NCI-H2227 (cell line): ENCODE measurements around the gene ZBTB46.
A peak's percentile ranks its signal among the peaks of the same experiment; 100 is the strongest.
"Not testable (repeated sequence)": the region's sequence is repeated elsewhere in the genome, so short reads cannot be mapped to it uniquely, and the experiment has no call there.

ENCODE experiments used
- DNase-seq: peaks from one replicate; lab custom pipeline; 2025; ENCODE audit not compliant: unreplicated experiment; lab: John Stamatoyannopoulos, UW

ZBTB46 gene

GRCh38 chr20:63736893-63737694 lies 94.0 kb downstream of the ZBTB46 start:
- DNase-seq, result no peak

DNA sequence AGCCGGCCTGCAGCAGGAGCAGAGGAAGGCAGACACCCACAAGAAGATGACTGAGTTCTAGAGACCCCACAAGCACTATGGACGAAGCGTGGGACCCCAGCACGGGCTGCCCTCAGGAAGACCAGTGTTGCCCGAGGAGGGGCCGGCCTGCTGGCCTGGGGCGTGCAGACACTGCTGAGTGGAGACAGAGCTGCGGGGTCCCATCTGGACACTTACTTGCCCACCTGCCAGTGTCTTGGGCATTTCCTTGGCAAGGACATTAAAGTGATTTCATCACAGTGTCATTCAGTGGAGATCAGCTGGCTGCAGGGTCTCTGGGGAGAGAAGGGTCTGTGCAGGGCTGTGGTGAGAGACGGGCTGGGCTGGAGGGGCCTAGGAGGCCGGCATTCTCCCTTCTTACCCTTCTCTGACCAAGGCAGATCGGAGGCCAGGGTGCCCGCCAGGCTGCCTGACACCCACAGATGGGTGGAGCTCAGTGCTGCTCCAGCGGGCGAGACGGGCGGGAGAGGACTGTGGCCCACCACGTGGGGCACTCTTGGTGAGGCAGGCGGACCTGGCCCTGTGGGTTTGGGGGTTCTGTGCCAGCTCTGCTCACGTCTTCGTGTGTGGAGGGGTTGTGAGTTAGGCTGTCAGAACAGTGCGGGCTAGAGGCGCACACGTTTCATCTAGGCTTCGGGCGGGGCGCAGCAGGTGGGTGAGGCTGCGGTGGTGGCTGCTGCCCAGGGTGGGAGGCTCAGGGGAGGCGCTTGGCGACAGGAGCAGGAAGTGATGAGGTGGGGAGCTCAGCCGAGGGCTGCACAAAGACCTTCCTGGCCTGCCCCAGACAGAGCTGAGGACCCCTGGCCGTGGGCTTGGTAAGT lies 95.0 kb downstream of the ZBTB46 start, which contains the start of gene LIME1:
TSS of gene LIME1 (plus strand) at position 806 of the 860 bp plus-strand sequence. CDS start 886 bp downstream, outside the sequence.
- DNase-seq, result no peak

DNA sequence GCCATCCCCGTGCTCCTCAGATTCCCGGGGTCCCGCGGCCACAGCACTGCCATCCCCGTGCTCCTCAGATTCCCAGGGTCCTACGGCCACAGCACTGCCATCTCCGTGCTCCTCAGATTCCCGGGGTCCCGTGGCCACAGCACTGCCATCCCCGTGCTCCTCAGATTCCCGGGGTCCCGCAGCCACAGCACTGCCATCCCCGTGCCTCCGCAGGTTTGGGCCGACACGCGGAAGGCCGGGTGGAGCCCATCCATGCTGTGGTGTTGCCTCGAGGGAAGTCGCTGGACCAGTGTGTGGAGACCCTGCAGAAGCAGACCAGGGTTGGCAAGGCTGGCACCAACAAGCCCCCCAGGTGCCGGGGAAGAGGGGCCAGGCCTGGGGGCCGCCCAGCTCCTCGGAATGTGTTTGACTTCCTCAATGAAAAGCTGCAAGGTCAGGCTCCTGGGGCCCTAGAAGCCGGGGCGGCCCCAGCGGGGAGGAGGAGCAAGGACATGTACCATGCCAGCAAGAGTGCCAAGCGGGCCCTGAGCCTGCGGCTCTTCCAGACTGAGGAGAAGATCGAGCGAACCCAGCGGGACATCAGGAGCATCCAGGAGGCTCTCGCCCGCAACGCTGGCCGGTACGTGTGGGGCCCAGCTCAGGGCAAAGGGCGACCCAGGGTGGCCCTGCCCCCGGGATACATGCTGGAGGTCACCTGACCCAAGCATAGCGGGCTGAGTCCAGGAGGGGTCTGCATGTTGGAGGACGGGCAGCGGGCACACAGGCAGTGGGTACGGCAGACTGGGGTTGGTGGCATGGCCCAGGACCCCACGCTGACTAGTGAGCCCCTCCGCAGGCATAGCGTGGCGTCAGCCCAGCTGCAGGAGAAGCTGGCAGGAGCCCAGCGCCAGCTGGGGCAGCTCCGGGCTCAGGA lies 95.9 kb downstream of the ZBTB46 start:
- no peak for DNase-seq

GRCh38 chr20:63734111-63734945 lies 96.7 kb downstream of the ZBTB46 start:
- DNase-seq, result no peak

DNA sequence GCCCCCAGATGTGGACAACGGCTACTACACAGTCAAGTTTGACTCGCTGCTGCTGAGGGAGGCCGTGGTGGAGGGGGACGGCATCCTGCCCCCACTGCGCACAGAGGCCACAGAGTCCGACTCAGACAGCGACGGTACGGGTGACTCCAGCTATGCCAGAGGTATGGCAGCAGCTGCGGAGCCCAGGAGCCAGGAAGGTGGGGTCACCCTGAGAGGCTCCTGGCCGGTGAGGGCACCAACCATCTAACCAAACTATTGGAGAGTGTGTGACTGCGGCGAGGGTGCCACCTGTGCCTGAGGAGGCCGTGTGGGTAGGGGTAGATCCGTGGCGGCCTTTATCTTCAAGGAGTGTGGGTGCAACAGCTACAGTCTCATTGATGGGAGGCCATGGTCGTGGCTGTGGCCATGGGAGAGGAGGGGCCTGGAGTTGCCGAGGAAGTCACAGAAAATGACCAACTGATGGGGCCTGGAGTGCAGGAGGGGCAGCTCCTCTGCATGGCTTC lies 97.4 kb downstream of the ZBTB46 start:
- no peak for DNase-seq

DNA sequence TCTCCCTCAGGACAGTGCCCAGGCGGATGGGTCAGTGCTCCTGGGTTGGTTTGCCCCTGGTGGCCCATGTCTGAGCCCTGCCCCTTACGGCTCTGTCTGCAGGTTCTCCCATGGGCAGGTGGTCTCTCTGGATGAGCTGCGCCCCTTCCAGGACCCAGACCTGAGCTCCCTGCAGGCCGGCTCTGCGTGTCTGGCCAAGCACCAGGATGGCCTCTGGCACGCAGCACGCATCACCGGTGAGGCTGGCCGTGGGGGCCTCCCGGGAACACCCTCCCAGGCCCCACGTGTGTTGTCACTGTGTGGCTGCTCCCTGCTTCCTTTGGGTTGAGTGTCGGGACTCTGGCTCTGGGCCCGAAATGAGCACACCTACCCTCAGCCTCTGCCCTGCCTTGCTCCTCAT lies 97.9 kb downstream of the ZBTB46 start:
- DNase-seq, result no peak

- DNase-seq, result no peak
These were observed 98.7 kb downstream of the ZBTB46 start for GRCh38 chr20:63732118-63733095.

- no peak for DNase-seq
These were observed 99.7 kb downstream of the ZBTB46 start for GRCh38 chr20:63731410-63731809.

DNA sequence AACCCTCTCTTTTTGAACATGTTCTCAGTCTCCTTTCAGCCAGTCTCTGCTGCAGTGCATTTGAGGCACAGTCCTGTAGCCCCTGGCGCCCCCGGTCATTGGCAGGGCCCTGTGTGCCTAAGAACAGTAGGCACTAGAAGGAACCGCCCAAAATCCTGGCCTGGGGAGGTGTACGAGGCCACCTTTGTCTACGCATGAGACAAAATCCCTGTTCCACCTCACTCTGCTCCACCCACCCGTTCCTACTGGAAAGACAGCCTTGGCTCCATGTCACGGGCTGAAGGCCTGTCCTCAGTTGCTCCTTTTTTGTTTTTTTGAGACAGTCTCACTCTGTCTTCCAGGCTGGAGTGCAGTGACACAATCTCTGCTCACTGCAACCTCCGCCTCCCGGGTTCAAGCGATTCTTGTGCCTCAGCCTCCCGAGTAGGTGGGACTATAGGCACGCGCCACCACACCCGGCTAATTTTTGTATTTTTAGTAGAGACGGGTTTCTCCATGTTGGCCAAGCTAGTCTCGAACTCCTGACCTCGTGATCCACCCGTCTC lies 100.8 kb downstream of the ZBTB46 start:
- not testable (repeated sequence) for DNase-seq

- DNase-seq, result not testable (repeated sequence)
These were observed 108.0 kb downstream of the ZBTB46 start for GRCh38 chr20:63722967-63723622.

- DNase-seq, result no peak
These were observed 112.1 kb downstream of the ZBTB46 start for GRCh38 chr20:63718996-63719395.

DNA sequence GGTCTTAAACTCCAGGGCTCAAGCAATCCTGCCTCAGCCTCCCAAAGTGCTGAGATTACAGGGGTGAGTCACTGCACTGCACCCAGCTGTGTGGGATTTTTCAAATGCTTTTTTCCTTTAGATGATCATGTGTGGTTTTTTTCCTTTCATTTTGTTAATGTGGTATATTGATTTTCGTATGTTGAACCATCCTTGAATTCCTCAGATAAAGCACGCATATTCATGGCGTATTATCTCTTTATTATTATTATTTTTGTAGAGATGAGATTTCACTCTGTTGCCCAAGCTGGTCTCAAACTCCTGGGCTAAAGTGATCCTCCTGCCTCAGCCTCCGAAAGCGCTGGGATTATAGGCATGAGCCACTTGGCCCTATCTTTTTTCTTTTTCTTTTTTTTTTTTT lies 116.2 kb downstream of the ZBTB46 start:
- no peak for DNase-seq

- DNase-seq, result no peak
These were observed 118.9 kb downstream of the ZBTB46 start for GRCh38 chr20:63712191-63712590.

DNA sequence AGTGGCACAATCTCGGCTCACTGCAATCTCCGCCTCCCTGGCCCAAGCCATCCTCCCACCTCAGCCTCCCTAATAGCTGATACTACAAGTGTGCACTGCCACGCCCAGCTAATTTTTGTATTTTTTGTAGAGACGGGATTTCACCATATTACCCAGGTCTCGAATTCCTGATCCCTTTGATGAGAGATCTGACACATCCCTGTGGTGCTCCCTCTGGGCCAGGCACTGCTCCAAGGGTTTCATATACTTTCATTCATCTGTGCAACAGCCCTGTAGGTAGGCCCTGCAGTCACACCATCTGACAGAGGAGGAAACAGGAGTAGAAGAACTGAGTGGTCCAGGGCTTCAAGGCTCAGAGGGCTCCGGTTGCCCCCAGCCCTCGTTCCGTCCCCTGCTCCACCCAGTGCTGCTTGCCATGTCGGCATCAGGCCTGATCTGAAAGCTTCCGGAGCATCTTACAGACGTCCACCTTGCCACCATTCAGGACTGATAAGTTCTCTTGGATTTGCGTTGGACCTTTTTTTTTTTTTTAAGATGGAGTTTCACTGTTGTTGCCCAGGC lies 119.9 kb downstream of the ZBTB46 start:
- no peak for DNase-seq

DNA sequence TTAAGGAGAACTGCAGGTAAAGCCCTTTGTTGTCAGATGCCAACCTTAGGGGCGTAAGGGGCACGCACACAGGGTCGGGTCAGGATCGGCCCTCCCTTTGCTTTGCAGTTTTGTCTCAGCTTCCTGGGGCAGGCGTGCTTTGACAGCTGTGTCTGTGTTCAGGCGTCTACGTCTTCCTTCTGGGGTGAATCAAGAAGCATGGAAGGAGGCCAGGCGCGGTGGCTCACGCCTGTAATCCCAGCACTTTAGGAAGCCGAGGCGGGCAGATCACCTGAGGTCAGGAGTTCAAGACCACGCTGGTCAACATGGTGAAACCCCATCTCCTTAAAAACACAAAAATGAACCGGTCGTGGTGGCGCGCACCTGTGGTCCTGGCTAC lies 121.9 kb downstream of the ZBTB46 start:
- no peak for DNase-seq

DNA sequence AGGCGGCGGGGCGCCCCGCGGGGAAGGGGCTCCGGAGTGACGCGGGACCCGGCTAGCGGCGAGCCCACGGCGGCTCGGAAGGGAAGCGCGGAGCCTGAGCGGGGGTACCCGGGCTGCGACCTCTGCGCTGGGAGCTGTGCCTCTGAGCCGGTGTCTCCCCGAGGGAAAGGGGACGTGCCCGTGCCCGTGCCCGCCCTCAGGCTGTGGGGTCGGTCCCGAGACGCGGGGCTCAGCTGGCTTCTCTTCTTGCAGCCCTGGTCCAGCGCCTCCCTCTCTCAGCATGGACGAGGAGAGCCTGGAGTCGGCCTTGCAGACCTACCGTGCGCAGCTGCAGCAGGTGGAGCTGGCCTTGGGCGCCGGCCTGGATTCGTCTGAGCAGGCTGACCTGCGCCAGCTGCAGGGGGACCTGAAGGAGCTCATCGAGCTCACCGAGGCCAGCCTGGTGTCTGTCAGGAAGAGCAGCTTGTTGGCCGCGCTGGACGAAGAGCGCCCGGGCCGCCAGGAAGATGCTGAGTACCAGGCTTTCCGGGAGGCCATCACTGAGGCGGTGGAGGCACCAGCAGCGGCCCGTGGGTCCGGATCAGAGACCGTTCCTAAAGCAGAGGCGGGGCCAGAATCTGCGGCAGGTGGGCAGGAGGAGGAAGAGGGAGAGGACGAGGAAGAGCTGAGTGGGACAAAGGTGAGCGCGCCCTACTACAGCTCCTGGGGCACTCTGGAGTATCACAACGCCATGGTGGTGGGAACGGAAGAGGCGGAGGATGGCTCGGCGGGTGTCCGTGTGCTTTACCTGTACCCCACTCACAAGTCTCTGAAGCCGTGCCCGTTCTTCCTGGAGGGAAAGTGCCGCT lies 122.5 kb downstream of the ZBTB46 start:
- peak; percentile 71 for DNase-seq
